K562 (cell line): Measurements from ENCODE around the gene SLC22A23. TPM values are rescaled to one million over a fixed set of nuclear protein-coding genes. Genes with fewer than 3 reads are reported as not detected.

ENCODE experiments used
- ARHGAP35 ChIP-seq: fragments of 450-650 bp; IDR thresholded peaks from 2 replicates; pipeline ENCODE4 v1.6.1; 2018; ENCODE audit not compliant: partially characterized antibody
- BRF2 ChIP-seq: IDR thresholded peaks from 3 replicates; pipeline ENCODE4 v1.6.1; 2011; ENCODE audit warnings: borderline replicate concordance, mild to moderate bottlenecking; ENCODE audit not compliant: insufficient read length, insufficient read depth
- CBFA2T2 ChIP-seq: fragments of 450-650 bp; conservative IDR thresholded peaks from 2 replicates; pipeline ENCODE4 v1.6.1; 2017; ENCODE audit warnings: mild to moderate bottlenecking
- CBFA2T3 ChIP-seq: fragments of 450-650 bp; IDR thresholded peaks from 2 replicates; pipeline ENCODE4 v1.6.1; 2017
- CREB3 ChIP-seq: fragments of 450-650 bp; conservative IDR thresholded peaks from 2 replicates; pipeline ENCODE4 v1.6.1; 2016; ENCODE audit warnings: missing genetic modification characterization, low read depth, mild to moderate bottlenecking, missing compliant biosample characterization, moderate library complexity
- DEAF1 ChIP-seq: fragments of 450-650 bp; formaldehyde crosslinking; IDR thresholded peaks from 2 replicates; pipeline ENCODE4 v1.4.0; 2020; ENCODE audit warnings: mild to moderate bottlenecking, moderate library complexity
- E2F6 ChIP-seq, 2 experiments: IDR thresholded peaks; 2 replicates each; pipeline ENCODE4 v1.6.1; 2011; ENCODE audit warnings: borderline replicate concordance in 1 of 2, control low read depth in 1 of 2, low read depth in 1 of 2, low read length in 1 of 2, mild to moderate bottlenecking in 1 of 2, mixed read lengths in 1 of 2, moderate library complexity in 1 of 2; ENCODE audit not compliant: insufficient read depth in 1 of 2, insufficient read length in 1 of 2, poor library complexity in 1 of 2, severe bottlenecking in 1 of 2; ENCODE audit errors: extremely low read depth in 1 of 2
- FOXA1 ChIP-seq: fragments of 450-650 bp; IDR thresholded peaks from 2 replicates; pipeline ENCODE4 v1.6.1; 2016; ENCODE audit warnings: mild to moderate bottlenecking, borderline replicate concordance
- HMGXB4 ChIP-seq: sonication (generic); formaldehyde crosslinking; IDR thresholded peaks from 2 replicates; pipeline ENCODE4 v1.8.1; 2023; ENCODE audit warnings: mild to moderate bottlenecking, missing genetic modification reagents
- ILF3 ChIP-seq: fragments of 450-650 bp; IDR thresholded peaks from 2 replicates; pipeline ENCODE4 v1.6.1; 2018; ENCODE audit warnings: antibody characterized with exemption, mild to moderate bottlenecking, moderate library complexity, borderline replicate concordance
- KHSRP ChIP-seq: fragments of 450-650 bp; IDR thresholded peaks from 2 replicates; pipeline ENCODE4 v1.6.1; 2017
- NFYB ChIP-seq: IDR thresholded peaks from 2 replicates; pipeline ENCODE4 v1.6.1; 2011; ENCODE audit warnings: mild to moderate bottlenecking, moderate library complexity; ENCODE audit not compliant: insufficient read length; ENCODE audit errors: extremely low read depth
- NR3C1 ChIP-seq: sonication (generic); formaldehyde crosslinking; IDR thresholded peaks from 2 replicates; pipeline ENCODE4 v1.8.1; 2022; ENCODE audit warnings: missing genetic modification reagents
- SLC30A9 ChIP-seq: fragments of 250-450 bp; sonication (Bioruptor Pico); IDR thresholded peaks from 2 replicates; pipeline ENCODE4 v1.8.0; 2022; ENCODE audit warnings: mild to moderate bottlenecking, moderate library complexity
- UBTF ChIP-seq, 2 experiments: IDR thresholded peaks; 2 replicates each; pipeline ENCODE4 v1.6.1; 2012; ENCODE audit warnings: improper control_type of control experiment in 2 of 2, low read depth in 2 of 2, low read length in 2 of 2, borderline replicate concordance in 1 of 2
- ZBTB1 ChIP-seq: sonication (generic); formaldehyde crosslinking; IDR thresholded peaks from 2 replicates; pipeline ENCODE4 v1.8.1; 2023; ENCODE audit warnings: missing genetic modification reagents, low read depth, mild to moderate bottlenecking, borderline replicate concordance
- ZFP36 ChIP-seq: fragments of 150-350 bp; IDR thresholded peaks from 2 replicates; pipeline ENCODE4 v1.6.1; 2018; ENCODE audit warnings: low read length, low read depth; ENCODE audit not compliant: partially characterized antibody
- ZKSCAN1 ChIP-seq: fragments of 150-350 bp; IDR thresholded peaks from 2 replicates; pipeline ENCODE4 v1.6.1; 2016; ENCODE audit warnings: low read depth, low read length
- ZNF830 ChIP-seq: fragments of 250-450 bp; sonication (Bioruptor Pico); IDR thresholded peaks from 2 replicates; pipeline ENCODE4 v1.5.0; 2021; ENCODE audit warnings: mild to moderate bottlenecking
- ZSCAN29 ChIP-seq: fragments of 450-650 bp; IDR thresholded peaks from 2 replicates; pipeline ENCODE4 v1.6.1; 2017
- polyA plus RNA-seq, 8 experiments: library from polyadenylated mRNA; depleted of rRNA in 4 of 8; stranded (reverse) in 5 of 8; unstranded in 3 of 8; fragments of >200 nt; fragmentation: Nextera tagmentation in 2 of 8; fragmentation: Illumina TruSeq in 1 of 8; extraction: Ambion mirVana in 2 of 8; extraction: Trizol in 1 of 8; gene quantifications; 2 replicates each; pipeline versions ENCODE4 v1.2.1 to v1.2.3, GENCODE V29; 2011 to 2014; ENCODE audit warnings: inconsistent platforms in 1 of 8, missing spikeins in 1 of 8
- total RNA-seq, 7 experiments: library from RNA; depleted of rRNA in 6 of 7; stranded (reverse); fragments of >200 nt in 6 of 7; fragmentation: Illumina TruSeq in 2 of 7; extraction: Trizol in 2 of 7; gene quantifications; 2 replicates each; pipeline versions ENCODE4 v1.2.1 to v1.2.3, GENCODE V29; 2011 to 2021; ENCODE audit warnings: low replicate concordance in 1 of 7

Gene SLC22A23
- total and polyA plus RNA-seq, 9 of the 15 experiments (the other 6 are each of a cell fraction or from before 2014, with no cell fraction given), result 0.30 to 8.7 (median 2.5) TPM

- TF ChIP-seq E2F6 (IDR thresholded peaks at IDR 0.05; ENCODE audit: borderline replicate concordance in 1 of 2, extremely low read depth in 1 of 2, insufficient read depth in 1 of 2, insufficient read length in 1 of 2, low read depth in 1 of 2, low read length in 1 of 2, poor library complexity in 1 of 2, severe bottlenecking in 1 of 2) (peak; percentile 14 to 22), ARHGAP35 (no peak), ZSCAN29 (no peak), ZFP36 (no peak), ZNF830 (CRISPR knock-in tag) (no peak), NFYB (no peak), FOXA1 (no peak), CREB3 (tag) (no peak), CBFA2T2 (peak; percentile 85), UBTF (IDR thresholded peaks at IDR 0.05; ENCODE audit: borderline replicate concordance in 1 of 2, low read depth in 2 of 2, low read length in 2 of 2) (0 out of 4 replicates have a peak, but pooled peaks of 1 of the 2 experiments have one; percentile 39), HMGXB4 (CRISPR knock-in tag) (no peak), NR3C1 (CRISPR knock-in tag) (no peak), CBFA2T3 (peak; percentile 90), DEAF1 (no peak), KHSRP (no peak), SLC30A9 (CRISPR knock-in tag) (no peak), ILF3 (no peak), ZBTB1 (CRISPR knock-in tag) (no peak), BRF2 (no peak), ZKSCAN1 (no peak)
Measured at GRCh38 chr6:3347826-3348225, 109.0 kb downstream of the SLC22A23 start (continued).
